K562 (cell line): ENCODE results near the gene ATXN7L1. TPM values are rescaled to one million over a fixed set of nuclear protein-coding genes. Genes with fewer than 3 reads are reported as not detected.

Experiments used
- BCOR ChIP-seq: fragments of 450-650 bp; IDR thresholded peaks from 2 replicates; pipeline ENCODE4 v1.6.1; 2016
- BRD9 ChIP-seq: fragments of 450-650 bp; IDR thresholded peaks from 2 replicates; pipeline ENCODE4 v1.6.1; 2018; ENCODE audit warnings: low read depth; ENCODE audit not compliant: partially characterized antibody
- CBX3 ChIP-seq, 2 experiments: IDR thresholded peaks; 1 replicate in 1 of 2; 2 replicates in 1 of 2; pipeline ENCODE4 v1.6.1; 2012; ENCODE audit warnings: inconsistent platforms in 2 of 2, low read length in 2 of 2, borderline replicate concordance in 1 of 2, control low read depth in 1 of 2
- ERF ChIP-seq: fragments of 450-650 bp; formaldehyde crosslinking; IDR thresholded peaks from 2 replicates; pipeline ENCODE4 v1.4.0; 2020; ENCODE audit warnings: mild to moderate bottlenecking, mixed read lengths
- ETV1 ChIP-seq: fragments of 450-650 bp; conservative IDR thresholded peaks from 2 replicates; pipeline ENCODE4 v1.6.1; 2016; ENCODE audit warnings: missing genetic modification characterization, control low read depth, low read depth, missing compliant biosample characterization
- GABPA ChIP-seq: fragments of 200-800 bp; sonication (Bioruptor generic); conservative IDR thresholded peaks from 2 replicates; pipeline ENCODE4 v1.6.1; 2016; ENCODE audit warnings: low read depth, missing genetic modification characterization, missing compliant biosample characterization
- KLF16 ChIP-seq: IDR thresholded peaks from 2 replicates; pipeline ENCODE4 v1.6.1; 2016; ENCODE audit warnings: antibody characterized with exemption
- MEF2A ChIP-seq: IDR thresholded peaks from 2 replicates; pipeline ENCODE4 v1.6.1; 2011; ENCODE audit warnings: low read depth, mild to moderate bottlenecking, low read length, moderate library complexity; ENCODE audit not compliant: control insufficient read depth
- PHF21A ChIP-seq: fragments of 450-650 bp; IDR thresholded peaks from 2 replicates; pipeline ENCODE4 v1.6.1; 2017; ENCODE audit warnings: low read depth, borderline replicate concordance
- PHF8 ChIP-seq: fragments of 200-600 bp; sonication (generic); IDR thresholded peaks from 2 replicates; pipeline ENCODE4 v1.6.1; 2012; ENCODE audit warnings: mixed run types, mild to moderate bottlenecking, inconsistent platforms, low read length, moderate library complexity, borderline replicate concordance
- SRSF1 ChIP-seq: fragments of 200-400 bp; formaldehyde crosslinking; IDR thresholded peaks from 2 replicates; pipeline ENCODE4 v1.6.1; 2017; ENCODE audit warnings: mild to moderate bottlenecking, low read depth, low read length, moderate library complexity
- TAF7 ChIP-seq: fragments of 450-650 bp; IDR thresholded peaks from 2 replicates; pipeline ENCODE4 v1.6.1; 2016; ENCODE audit warnings: missing genetic modification characterization, missing compliant biosample characterization
- ZNF197 ChIP-seq: fragments of 200-800 bp; sonication (Bioruptor generic); IDR thresholded peaks from 2 replicates; pipeline ENCODE4 v1.6.1; 2016; ENCODE audit warnings: low read depth, missing genetic modification characterization, missing compliant biosample characterization
- polyA plus RNA-seq, 8 experiments: library from polyadenylated mRNA; depleted of rRNA in 4 of 8; stranded (reverse) in 5 of 8; unstranded in 3 of 8; fragments of >200 nt; fragmentation: Nextera tagmentation in 2 of 8; fragmentation: Illumina TruSeq in 1 of 8; extraction: Ambion mirVana in 2 of 8; extraction: Trizol in 1 of 8; gene quantifications; 2 replicates each; pipeline versions ENCODE4 v1.2.1 to v1.2.3, GENCODE V29; 2011 to 2014; ENCODE audit warnings: inconsistent platforms in 1 of 8, missing spikeins in 1 of 8
- total RNA-seq, 7 experiments: library from RNA; depleted of rRNA in 6 of 7; stranded (reverse); fragments of >200 nt in 6 of 7; fragmentation: Illumina TruSeq in 2 of 7; extraction: Trizol in 2 of 7; gene quantifications; 2 replicates each; pipeline versions ENCODE4 v1.2.1 to v1.2.3, GENCODE V29; 2011 to 2021; ENCODE audit warnings: low replicate concordance in 1 of 7
- TF ChIP-seq, protein P1 (sequence below): fragments of 200-800 bp; sonication (Bioruptor generic); IDR thresholded peaks from 2 replicates; pipeline ENCODE4 v1.6.1; 2017; ENCODE audit warnings: missing genetic modification characterization, missing compliant biosample characterization
- TF ChIP-seq, protein P2 (sequence below): sonication (generic); formaldehyde crosslinking; IDR thresholded peaks from 2 replicates; pipeline ENCODE4 v1.8.0; 2022; ENCODE audit warnings: missing genetic modification reagents, mild to moderate bottlenecking, moderate library complexity, borderline replicate concordance
- TF ChIP-seq, protein P3 (sequence below): fragments of 150-350 bp; conservative IDR thresholded peaks from 2 replicates; pipeline ENCODE4 v1.6.1; 2014; ENCODE audit warnings: low read length
- TF ChIP-seq, protein P4 (sequence below), 2 experiments: fragments of 150-350 bp in 1 of 2; IDR thresholded peaks; 2 replicates each; pipeline ENCODE4 v1.6.1; 2012 to 2016; ENCODE audit warnings: low read depth in 2 of 2, low read length in 2 of 2, mild to moderate bottlenecking in 1 of 2, moderate library complexity in 1 of 2

ATXN7L1 gene
- total and polyA plus RNA-seq, 9 of the 15 experiments (the other 6 are each of a cell fraction or from before 2014, with no cell fraction given) = 6.6 to 13.7 (median 10.7) TPM

DNA sequence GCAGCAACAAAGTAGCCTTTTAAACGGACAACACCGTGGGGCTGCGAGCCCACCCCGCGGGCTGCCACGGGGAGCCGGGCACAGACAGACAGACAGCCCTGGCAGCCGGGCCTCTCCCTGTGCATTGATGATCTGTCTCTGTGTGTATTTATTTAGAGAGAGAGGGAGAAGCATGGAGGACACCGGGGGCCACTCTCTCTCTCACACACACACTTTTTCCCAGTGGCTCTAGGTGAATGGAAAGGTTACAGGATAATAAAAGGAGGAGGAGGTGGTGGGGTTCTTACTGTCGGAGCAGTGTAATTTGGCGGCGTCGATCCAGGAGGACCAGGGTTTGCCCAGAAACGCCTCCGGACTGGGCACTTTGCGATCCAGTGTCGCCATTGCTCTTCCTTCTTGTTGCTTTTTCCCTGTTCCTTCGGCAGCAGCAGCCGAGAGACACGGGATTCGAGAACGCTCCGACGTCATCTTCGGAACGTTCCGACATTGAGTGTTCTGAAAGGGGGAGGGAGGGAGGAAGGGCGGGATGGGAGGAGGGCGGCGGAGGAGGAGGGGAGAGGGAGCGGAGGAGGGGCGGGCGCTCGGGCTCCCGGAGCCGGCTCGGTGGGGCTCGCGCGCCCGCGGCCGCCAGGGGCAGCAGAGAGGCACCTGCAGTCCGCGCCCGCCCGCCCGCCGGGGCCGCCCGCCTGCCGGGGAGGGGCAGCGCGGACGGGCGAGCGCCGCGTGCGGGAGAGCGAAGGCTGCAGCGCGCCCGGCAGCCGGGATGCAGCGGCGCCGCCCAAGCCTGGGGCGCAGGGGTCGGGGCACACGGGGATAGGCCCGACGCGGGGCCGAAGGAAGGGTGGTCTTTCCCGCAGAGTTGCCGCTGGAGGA lies at the start of gene ATXN7L1 (continued):
- TF ChIP-seq TAF7 (tag) = peak; percentile 97
- TF ChIP-seq, protein P1, sequence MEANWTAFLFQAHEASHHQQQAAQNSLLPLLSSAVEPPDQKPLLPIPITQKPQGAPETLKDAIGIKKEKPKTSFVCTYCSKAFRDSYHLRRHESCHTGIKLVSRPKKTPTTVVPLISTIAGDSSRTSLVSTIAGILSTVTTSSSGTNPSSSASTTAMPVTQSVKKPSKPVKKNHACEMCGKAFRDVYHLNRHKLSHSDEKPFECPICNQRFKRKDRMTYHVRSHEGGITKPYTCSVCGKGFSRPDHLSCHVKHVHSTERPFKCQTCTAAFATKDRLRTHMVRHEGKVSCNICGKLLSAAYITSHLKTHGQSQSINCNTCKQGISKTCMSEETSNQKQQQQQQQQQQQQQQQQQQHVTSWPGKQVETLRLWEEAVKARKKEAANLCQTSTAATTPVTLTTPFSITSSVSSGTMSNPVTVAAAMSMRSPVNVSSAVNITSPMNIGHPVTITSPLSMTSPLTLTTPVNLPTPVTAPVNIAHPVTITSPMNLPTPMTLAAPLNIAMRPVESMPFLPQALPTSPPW (CRISPR knock-in tag) = peak; percentile 99
- no peak for TF ChIP-seq KLF16
- TF ChIP-seq ETV1 = peak; percentile 16; the same call in 1 of the 2 replicates
- TF ChIP-seq, protein P2, sequence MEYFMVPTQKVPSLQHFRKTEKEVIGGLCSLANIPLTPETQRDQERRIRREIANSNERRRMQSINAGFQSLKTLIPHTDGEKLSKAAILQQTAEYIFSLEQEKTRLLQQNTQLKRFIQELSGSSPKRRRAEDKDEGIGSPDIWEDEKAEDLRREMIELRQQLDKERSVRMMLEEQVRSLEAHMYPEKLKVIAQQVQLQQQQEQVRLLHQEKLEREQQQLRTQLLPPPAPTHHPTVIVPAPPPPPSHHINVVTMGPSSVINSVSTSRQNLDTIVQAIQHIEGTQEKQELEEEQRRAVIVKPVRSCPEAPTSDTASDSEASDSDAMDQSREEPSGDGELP (CRISPR knock-in tag) = peak; percentile 5; the same call in 1 of the 2 replicates
- no peak for TF ChIP-seq ZNF197 (CRISPR knock-in tag)
- TF ChIP-seq PHF21A = no peak
- TF ChIP-seq, protein P3, sequence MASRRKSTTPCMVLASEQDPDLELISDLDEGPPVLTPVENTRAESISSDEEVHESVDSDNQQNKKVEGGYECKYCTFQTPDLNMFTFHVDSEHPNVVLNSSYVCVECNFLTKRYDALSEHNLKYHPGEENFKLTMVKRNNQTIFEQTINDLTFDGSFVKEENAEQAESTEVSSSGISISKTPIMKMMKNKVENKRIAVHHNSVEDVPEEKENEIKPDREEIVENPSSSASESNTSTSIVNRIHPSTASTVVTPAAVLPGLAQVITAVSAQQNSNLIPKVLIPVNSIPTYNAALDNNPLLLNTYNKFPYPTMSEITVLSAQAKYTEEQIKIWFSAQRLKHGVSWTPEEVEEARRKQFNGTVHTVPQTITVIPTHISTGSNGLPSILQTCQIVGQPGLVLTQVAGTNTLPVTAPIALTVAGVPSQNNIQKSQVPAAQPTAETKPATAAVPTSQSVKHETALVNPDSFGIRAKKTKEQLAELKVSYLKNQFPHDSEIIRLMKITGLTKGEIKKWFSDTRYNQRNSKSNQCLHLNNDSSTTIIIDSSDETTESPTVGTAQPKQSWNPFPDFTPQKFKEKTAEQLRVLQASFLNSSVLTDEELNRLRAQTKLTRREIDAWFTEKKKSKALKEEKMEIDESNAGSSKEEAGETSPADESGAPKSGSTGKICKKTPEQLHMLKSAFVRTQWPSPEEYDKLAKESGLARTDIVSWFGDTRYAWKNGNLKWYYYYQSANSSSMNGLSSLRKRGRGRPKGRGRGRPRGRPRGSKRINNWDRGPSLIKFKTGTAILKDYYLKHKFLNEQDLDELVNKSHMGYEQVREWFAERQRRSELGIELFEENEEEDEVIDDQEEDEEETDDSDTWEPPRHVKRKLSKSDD = no peak
- no peak for TF ChIP-seq SRSF1
- TF ChIP-seq BCOR = no peak
- TF ChIP-seq PHF8 = peak; percentile 88
- TF ChIP-seq, protein P4, sequence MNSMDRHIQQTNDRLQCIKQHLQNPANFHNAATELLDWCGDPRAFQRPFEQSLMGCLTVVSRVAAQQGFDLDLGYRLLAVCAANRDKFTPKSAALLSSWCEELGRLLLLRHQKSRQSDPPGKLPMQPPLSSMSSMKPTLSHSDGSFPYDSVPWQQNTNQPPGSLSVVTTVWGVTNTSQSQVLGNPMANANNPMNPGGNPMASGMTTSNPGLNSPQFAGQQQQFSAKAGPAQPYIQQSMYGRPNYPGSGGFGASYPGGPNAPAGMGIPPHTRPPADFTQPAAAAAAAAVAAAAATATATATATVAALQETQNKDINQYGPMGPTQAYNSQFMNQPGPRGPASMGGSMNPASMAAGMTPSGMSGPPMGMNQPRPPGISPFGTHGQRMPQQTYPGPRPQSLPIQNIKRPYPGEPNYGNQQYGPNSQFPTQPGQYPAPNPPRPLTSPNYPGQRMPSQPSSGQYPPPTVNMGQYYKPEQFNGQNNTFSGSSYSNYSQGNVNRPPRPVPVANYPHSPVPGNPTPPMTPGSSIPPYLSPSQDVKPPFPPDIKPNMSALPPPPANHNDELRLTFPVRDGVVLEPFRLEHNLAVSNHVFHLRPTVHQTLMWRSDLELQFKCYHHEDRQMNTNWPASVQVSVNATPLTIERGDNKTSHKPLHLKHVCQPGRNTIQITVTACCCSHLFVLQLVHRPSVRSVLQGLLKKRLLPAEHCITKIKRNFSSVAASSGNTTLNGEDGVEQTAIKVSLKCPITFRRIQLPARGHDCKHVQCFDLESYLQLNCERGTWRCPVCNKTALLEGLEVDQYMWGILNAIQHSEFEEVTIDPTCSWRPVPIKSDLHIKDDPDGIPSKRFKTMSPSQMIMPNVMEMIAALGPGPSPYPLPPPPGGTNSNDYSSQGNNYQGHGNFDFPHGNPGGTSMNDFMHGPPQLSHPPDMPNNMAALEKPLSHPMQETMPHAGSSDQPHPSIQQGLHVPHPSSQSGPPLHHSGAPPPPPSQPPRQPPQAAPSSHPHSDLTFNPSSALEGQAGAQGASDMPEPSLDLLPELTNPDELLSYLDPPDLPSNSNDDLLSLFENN (IDR thresholded peaks at IDR 0.05; ENCODE audit: low read depth in 2 of 2, low read length in 2 of 2) = no peak
- TF ChIP-seq ERF (CRISPR knock-in tag) = 0 out of 2 replicates have a peak, but pooled peaks have one; percentile 19
- peak; percentile 50 for TF ChIP-seq BRD9
- TF ChIP-seq GABPA (tag) = no peak
- TF ChIP-seq MEF2A = no peak
- TF ChIP-seq CBX3 (IDR thresholded peaks at IDR 0.05; ENCODE audit: borderline replicate concordance in 1 of 2, low read length in 2 of 2) = no peak
